Skeletal muscle cell (primary cell): ENCODE measurements around the gene TPM4.

Experiments
- DNase-seq: peaks from one replicate; pipeline ENCODE4 v3.0.0-alpha.2; 2010; ENCODE audit warnings: low read depth
- H3K4me3 ChIP-seq: 2 replicates; pipeline ENCODE4 v1.5.1; 2011; ENCODE audit warnings: low read depth, mild to moderate bottlenecking, control low read depth, low read length, moderate library complexity

The TPM4 gene

GRCh38 chr19:16040642-16041041, 35.7 kb upstream of the TPM4 start:
- DNase-seq = peak; percentile 57
- H3K4me3 ChIP-seq = no peak overlapping the region

- no peak for DNase-seq
- peak overlapping the region; percentile 9 for H3K4me3 ChIP-seq
These were observed 34.9 kb upstream of the TPM4 start for GRCh38 chr19:16041299-16041990.

- H3K4me3 ChIP-seq = no peak overlapping the region
- DNase-seq = no peak
These were observed 34.3 kb upstream of the TPM4 start for GRCh38 chr19:16041991-16042386.

GRCh38 chr19:16042533-16043085, 33.7 kb upstream of the TPM4 start:
- H3K4me3 ChIP-seq = no peak overlapping the region
- no peak for DNase-seq

GRCh38 chr19:16043156-16043757, 33.0 kb upstream of the TPM4 start:
- DNase-seq = no peak
- no peak overlapping the region for H3K4me3 ChIP-seq

DNA sequence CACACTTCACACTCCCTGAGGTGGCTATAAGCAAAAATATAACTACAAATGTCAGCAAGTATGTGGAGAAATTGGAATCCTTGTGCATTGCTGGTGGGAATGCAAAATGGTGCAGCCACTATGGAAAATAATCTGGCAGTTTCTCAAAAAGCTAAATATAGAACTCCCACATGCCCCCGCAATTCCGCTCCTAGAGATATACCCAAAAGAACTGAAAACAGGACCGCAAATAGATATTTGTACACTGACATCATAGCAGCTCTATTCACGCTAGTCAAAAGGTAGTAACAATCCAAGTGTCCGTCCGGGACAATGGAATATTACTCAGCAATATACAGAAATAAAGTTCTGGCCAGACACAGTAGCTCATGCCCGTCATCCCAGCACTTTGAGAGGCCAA, 31.5 kb upstream of the TPM4 start:
- no peak for DNase-seq
- H3K4me3 ChIP-seq = no peak overlapping the region

DNA sequence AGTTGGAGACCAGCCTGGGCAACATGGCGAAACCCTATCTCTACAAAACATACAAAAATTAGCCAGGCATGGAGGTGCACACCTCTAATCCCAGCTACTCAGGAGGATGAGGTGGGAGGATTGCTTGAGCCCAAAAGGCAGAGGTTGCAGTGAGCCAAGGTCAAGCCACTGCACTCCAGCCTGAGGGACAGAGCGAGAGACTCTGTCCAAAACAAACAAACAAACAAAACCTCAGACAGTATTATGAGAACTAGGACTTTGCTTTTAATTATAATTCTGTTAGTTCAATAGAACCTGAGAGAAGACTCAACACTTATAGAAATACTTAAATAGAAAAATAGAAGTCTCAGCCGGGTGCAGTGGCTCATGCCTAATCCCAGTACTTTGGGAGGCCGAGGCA, 31.1 kb upstream of the TPM4 start:
- no peak overlapping the region for H3K4me3 ChIP-seq
- no peak for DNase-seq

- DNase-seq = no peak
- no peak overlapping the region for H3K4me3 ChIP-seq
These were observed 30.4 kb upstream of the TPM4 start for GRCh38 chr19:16045893-16046292.

GRCh38 chr19:16048583-16048982, 27.7 kb upstream of the TPM4 start:
- no peak overlapping the region for H3K4me3 ChIP-seq
- DNase-seq = no peak

DNA sequence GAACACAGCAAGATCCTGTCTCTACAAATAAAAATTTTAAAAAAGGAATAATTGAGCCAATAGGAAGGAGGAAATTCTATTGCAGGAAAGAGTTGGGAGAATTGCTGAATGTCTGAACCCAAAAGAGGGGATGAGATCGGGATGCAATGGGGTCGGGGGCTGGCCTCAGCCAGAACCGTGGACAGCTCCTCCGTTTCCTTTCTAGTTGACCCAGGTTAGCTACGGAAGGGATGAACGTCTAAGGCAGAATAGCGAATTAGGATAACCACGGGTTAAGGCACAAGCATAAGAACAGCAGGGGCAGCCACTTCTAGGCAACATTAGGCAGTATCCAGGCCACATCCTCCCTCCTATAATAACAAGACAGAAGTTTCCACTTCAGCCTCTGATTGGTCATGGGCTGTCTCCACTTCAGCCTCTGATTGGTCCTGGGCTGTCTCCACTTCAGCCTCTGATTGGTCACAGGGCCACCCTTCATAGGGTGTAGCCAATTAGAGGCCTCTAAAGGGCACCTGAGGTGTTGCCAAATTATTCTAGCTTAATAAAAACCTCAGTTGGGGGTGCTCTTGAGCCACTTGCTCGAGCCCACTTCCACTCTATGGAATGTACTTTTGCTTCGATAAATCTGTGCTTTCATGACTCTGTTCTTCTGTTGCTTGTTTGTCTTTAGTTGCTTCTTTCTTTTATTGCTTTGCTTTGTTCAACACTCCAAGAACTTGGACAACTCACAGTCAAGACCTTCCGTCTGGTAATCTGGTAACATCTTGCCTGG, 24.9 kb upstream of the TPM4 start:
- no peak for DNase-seq
- no peak overlapping the region for H3K4me3 ChIP-seq

DNA sequence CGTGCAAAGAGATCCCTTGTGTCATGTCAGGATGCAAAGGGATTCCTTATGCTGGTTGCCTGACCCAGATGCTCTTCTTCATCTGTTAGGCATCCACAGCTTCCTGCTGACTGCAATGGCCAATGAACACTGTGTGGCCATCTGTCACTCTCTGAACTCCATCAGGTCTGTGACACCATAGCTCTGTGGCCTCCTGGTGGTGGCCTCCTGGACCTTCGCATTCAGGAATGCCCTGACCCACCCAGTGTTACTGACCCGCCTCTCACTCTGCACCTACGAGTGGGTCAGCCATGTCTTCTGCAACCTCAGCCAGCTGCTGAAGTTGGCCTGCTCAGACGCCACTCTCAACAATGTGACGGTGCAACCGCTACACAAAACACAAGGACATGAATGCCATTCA, 23.9 kb upstream of the TPM4 start:
- H3K4me3 ChIP-seq = no peak overlapping the region
- DNase-seq = no peak

GRCh38 chr19:16057062-16057461, 19.2 kb upstream of the TPM4 start:
- DNase-seq = no peak
- H3K4me3 ChIP-seq = no peak overlapping the region

DNA sequence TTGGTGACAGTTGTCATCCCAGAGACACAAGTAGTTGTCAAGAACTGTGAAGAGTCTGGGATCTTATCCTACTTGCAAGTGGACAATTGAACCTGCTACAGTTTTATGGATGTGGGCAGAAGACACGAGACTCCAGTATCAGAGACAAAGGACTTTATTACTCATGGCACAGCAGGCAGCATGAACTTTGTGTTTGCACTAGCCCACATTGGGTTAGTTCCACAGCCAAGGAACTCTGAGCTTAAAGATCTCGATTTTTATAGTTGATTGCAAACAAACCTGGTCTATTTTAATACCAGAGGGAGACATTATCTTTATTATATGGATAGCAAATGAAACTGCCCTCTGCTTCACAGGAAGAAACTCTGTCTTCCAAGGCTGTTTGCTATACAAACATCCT, 16.0 kb upstream of the TPM4 start:
- no peak for DNase-seq
- H3K4me3 ChIP-seq = no peak overlapping the region

- no peak for DNase-seq
These were observed 14.4 kb upstream of the TPM4 start for GRCh38 chr19:16061943-16062342.

GRCh38 chr19:16062789-16063188, 13.5 kb upstream of the TPM4 start:
- no peak for DNase-seq
- H3K4me3 ChIP-seq = no peak overlapping the region

More at GRCh38 chr19:16061943-16062342, 14.4 kb upstream of the TPM4 start:
- no peak overlapping the region for H3K4me3 ChIP-seq

GRCh38 chr19:16064209-16064889, 11.9 kb upstream of the TPM4 start:
- no peak overlapping the region for H3K4me3 ChIP-seq
- no peak for DNase-seq

GRCh38 chr19:16066611-16067104, 9.6 kb upstream of the TPM4 start:
- DNase-seq = no peak
- no peak overlapping the region for H3K4me3 ChIP-seq

DNA sequence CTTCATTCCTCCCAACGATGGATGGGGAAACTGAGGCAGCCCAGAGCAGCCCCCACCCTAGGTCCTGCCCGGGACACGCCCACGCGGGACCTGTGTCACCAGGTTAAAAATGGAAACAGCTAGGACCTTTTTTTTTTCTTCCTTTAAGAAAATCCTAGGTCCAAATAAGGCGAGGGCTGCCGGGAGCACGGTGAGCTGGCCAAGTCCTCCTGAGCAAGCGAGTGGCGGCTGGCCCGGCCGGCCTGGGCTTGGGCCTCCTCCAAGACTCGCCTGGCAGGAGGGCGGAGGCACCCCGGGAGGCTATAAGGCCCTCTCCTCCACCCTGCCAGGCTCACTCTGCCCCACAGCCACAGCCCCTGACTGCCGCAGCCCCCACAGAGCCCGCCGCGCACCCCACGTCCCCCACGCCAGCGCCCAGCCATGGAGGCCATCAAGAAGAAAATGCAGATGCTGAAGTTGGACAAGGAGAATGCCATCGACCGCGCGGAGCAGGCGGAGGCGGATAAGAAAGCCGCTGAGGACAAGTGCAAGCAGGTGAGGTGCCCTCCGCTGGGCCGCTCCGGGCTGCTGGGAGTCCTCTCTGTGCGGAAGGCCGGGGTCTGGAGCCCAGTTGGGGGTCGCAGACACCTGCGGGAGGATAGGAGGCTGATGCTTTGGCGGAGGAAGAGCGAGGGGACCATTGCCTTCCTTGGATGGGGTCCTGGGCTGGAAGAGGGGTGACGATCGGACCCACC, 8.9 kb upstream of the TPM4 start:
- H3K4me3 ChIP-seq = peak overlapping the region; percentile 30
- peak; percentile 54 for DNase-seq

DNA sequence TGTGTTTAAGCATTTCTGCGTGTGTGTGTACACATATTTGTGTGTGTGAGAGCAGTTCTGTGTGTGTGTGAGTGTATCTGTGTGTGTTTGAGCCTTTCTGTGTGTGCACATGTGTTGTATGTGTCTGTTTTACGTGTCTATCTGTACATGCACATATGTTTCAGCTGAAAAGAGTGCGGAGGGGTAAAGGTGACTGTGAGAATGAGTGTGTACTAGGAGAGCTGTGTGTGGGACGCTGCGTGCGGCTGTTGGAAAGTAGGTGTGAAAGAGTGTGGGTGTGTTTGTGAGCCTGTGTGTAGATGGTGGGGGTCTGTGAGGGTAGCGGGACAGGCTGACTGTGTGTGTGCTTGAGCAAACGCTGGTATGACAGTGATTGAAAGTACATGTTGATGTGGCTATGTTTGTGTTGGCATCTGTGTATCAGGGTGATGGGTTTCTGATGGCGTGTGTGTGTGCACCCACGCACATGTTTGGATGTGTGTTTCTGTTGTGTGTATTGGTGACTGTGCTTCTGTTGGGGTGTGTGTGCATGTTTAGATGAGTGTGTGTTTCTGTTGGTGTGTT, 7.5 kb upstream of the TPM4 start:
- H3K4me3 ChIP-seq = peak overlapping the region; percentile 13
- DNase-seq = no peak
